Karpas-422 (cell line): ENCODE results near the gene FCER1G. TPM values are rescaled to one million over a fixed set of nuclear protein-coding genes. Genes with fewer than 3 reads are reported as not detected.
A peak's percentile ranks its signal among the peaks of the same experiment; 100 is the strongest.
"Not testable (repeated sequence)": the region's sequence is repeated elsewhere in the genome, so short reads cannot be mapped to it uniquely, and the experiment has no call there.

Experiments used
- DNase-seq: peaks from one replicate; pipeline ENCODE4 v3.0.0-alpha.2; 2015
- H2AFZ ChIP-seq: fragments of 200-600 bp; sonication (generic); 2 replicates; pipeline ENCODE4 v1.6.1; 2014; ENCODE audit warnings: antibody characterized with exemption, low read length, mixed read lengths
- H3K27ac ChIP-seq: fragments of 200-600 bp; sonication (generic); 2 replicates; pipeline ENCODE4 v1.5.1; 2014; ENCODE audit warnings: mild to moderate bottlenecking, low read length, moderate library complexity
- H3K27me3 ChIP-seq: fragments of 200-600 bp; sonication (generic); 2 replicates; pipeline ENCODE4 v1.6.1; 2014; ENCODE audit warnings: low read length, mixed read lengths
- H3K36me3 ChIP-seq: fragments of 200-600 bp; sonication (generic); 2 replicates; pipeline ENCODE4 v1.6.1; 2014; ENCODE audit warnings: low read length, mixed read lengths; ENCODE audit not compliant: insufficient read depth
- H3K4me1 ChIP-seq: fragments of 200-600 bp; sonication (generic); 2 replicates; pipeline ENCODE4 v1.6.1; 2014; ENCODE audit warnings: mild to moderate bottlenecking, low read length, mixed read lengths
- H3K4me2 ChIP-seq: fragments of 200-600 bp; sonication (generic); 2 replicates; pipeline ENCODE4 v1.6.1; 2014; ENCODE audit warnings: low read length, low read depth, mild to moderate bottlenecking; ENCODE audit not compliant: poor library complexity, severe bottlenecking
- H3K4me3 ChIP-seq: fragments of 200-600 bp; sonication (generic); 2 replicates; pipeline ENCODE4 v1.5.1; 2014; ENCODE audit warnings: mild to moderate bottlenecking, antibody characterized with exemption, low read length, mixed read lengths
- H3K79me2 ChIP-seq: fragments of 200-600 bp; sonication (generic); 2 replicates; pipeline ENCODE4 v1.6.1; 2014; ENCODE audit warnings: mild to moderate bottlenecking, low read length, mixed read lengths
- H3K9ac ChIP-seq: fragments of 200-600 bp; sonication (generic); 2 replicates; pipeline ENCODE4 v1.6.0; 2014; ENCODE audit warnings: low read length
- H3K9me2 ChIP-seq: fragments of 200-600 bp; sonication (generic), shearing (Covaris generic); replicated peaks from 2 replicates; pipeline ENCODE4 v1.6.0; 2014; ENCODE audit warnings: mild to moderate bottlenecking, low read length, moderate library complexity; ENCODE audit not compliant: insufficient read depth
- H3K9me3 ChIP-seq: fragments of 300-700, 200-600 bp; sonication (generic); 2 replicates; pipeline ENCODE4 v1.6.1; 2014; ENCODE audit warnings: low read length, mixed read lengths
- H4K20me1 ChIP-seq: fragments of 200-600 bp; sonication (generic); 2 replicates; pipeline ENCODE4 v1.6.1; 2014; ENCODE audit warnings: mild to moderate bottlenecking, antibody characterized with exemption, low read length, low read depth; ENCODE audit not compliant: insufficient read depth
- total RNA-seq: library from RNA; depleted of rRNA; stranded (reverse); fragments of >200 nt; shearing (Covaris generic); gene quantifications from 2 replicates; pipeline ENCODE4 v1.2.3, GENCODE V29; 2014; ENCODE audit warnings: low replicate concordance

The FCER1G gene
- total RNA-seq, 1 experiment from 2014 or later, result not detected

GRCh38 chr1:161255955-161256520 is 40.9 kb downstream of the FCER1G start:
- not testable (repeated sequence) for H2AFZ ChIP-seq, H4K20me1 ChIP-seq, H3K9me3 ChIP-seq, H3K27ac ChIP-seq, DNase-seq, H3K79me2 ChIP-seq, H3K36me3 ChIP-seq, H3K9me2 ChIP-seq, H3K4me2 ChIP-seq, H3K4me3 ChIP-seq, H3K27me3 ChIP-seq, H3K9ac ChIP-seq
- peaks cover 16% of the 10 kb centered on the region for H3K4me1 ChIP-seq

DNA sequence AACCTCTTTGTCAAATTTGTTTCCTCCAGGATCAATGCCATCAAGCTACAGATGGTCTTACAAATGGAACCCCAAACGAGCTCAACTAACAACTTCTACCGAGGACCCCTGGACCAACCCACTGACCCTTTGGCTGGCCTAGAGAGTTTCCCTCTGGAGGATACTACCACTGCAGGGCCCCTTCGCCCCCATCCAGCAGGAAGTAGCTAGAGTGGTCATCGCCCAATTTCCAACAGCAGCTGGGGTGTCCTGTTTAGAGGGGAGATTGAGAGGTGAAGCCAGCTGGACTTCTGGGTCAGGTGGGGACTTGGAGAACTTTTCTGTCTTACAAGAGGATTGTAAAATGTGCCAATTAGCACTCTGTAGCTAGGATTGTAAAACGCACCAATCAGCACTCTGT is 42.0 kb downstream of the FCER1G start:
- not testable (repeated sequence) for H3K4me2 ChIP-seq, H2AFZ ChIP-seq, H3K4me3 ChIP-seq, DNase-seq, H3K9me3 ChIP-seq, H3K79me2 ChIP-seq, H3K27ac ChIP-seq, H4K20me1 ChIP-seq, H3K9ac ChIP-seq, H3K36me3 ChIP-seq, H3K9me2 ChIP-seq, H3K27me3 ChIP-seq
- peaks cover 26% of the 10 kb centered on the region for H3K4me1 ChIP-seq

GRCh38 chr1:161258439-161259344 is 43.6 kb downstream of the FCER1G start, which contains the start of gene PCP4L1:
Gene PCP4L1 (plus strand): TSS chr1:161258745. CDS start chr1:161258975, 230 bp downstream.
- Histone ChIP-seq H3K4me3 (no peak within 1 kb of the TSS), H4K20me1 (no peaks in the 10 kb centered on the region), H3K9me3 (no peaks in the 10 kb centered on the region; the same call in 1 of the 2 replicates), H3K4me2 (no peak within 1 kb of the TSS), H3K9ac (no peak within 1 kb of the TSS), H3K27me3 (no peaks in the 10 kb centered on the region), H3K27ac (no peak within 1 kb of the TSS), H3K79me2 (no peaks in the 10 kb centered on the region), H3K4me1 (peaks cover 26% of the 10 kb centered on the region), H3K36me3 (no peaks in the 10 kb centered on the region), H3K9me2 (no peaks in the 10 kb centered on the region), H2AFZ (no peak within 1 kb of the TSS)
- no peak for DNase-seq

DNA sequence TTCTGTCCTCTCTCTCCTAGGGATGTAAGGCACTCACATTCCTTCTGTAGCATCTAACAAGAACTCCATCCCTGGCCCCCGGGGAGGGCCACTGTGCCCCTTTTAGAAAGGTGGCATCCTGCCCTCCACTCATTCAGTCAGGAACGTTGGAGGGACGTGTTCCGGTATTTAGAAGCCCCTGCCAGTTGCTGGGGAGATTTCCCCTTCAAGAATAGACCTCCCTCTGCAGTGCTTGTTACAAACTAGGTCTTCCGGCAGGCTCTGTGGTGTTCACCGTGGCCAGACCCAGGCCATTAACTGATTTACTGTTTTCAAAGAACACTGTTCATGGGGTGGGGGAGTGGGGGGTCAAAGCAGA is 44.2 kb downstream of the FCER1G start:
- no peaks in the 10 kb centered on the region for H4K20me1 ChIP-seq
- H3K9me2 ChIP-seq, result no peaks in the 10 kb centered on the region
- H3K9me3 ChIP-seq, result no peaks in the 10 kb centered on the region; the same call in 1 of the 2 replicates
- H3K27me3 ChIP-seq, result no peaks in the 10 kb centered on the region
- H3K27ac ChIP-seq, result no peak overlapping the region
- DNase-seq, result no peak
- no peak overlapping the region for H2AFZ ChIP-seq
- no peak overlapping the region for H3K4me3 ChIP-seq
- H3K9ac ChIP-seq, result no peak overlapping the region
- H3K4me2 ChIP-seq, result no peak overlapping the region
- H3K36me3 ChIP-seq, result no peaks in the 10 kb centered on the region
- H3K79me2 ChIP-seq, result no peaks in the 10 kb centered on the region
- H3K4me1 ChIP-seq, result peaks cover 26% of the 10 kb centered on the region

DNA sequence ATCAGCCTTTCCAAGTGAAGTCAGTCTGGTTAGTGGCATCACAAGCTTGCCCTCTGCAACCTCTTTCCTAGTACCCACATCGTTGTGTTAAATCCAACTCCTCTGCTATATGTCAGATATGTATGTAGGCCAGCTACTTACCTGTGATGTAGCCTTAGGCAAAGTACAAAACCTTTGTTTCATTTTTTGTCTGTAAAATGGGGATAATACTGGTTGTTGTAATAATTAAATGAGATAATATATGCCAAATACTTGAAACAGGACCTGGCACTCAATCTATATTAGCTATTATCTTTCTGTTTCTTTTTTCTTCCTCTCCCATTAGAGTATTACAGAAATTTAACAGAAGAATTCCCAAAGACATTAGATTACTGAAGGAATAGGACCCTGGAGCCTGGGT is 44.7 kb downstream of the FCER1G start:
- DNase-seq, result no peak
- Histone ChIP-seq H3K9ac (no peak overlapping the region; the same call in 1 of the 2 replicates), H3K9me2 (no peaks in the 10 kb centered on the region), H3K4me3 (no peak overlapping the region), H2AFZ (no peak overlapping the region), H3K27ac (no peak overlapping the region), H3K9me3 (no peaks in the 10 kb centered on the region; the same call in 1 of the 2 replicates), H3K4me1 (peaks cover 26% of the 10 kb centered on the region), H3K36me3 (no peaks in the 10 kb centered on the region), H4K20me1 (no peaks in the 10 kb centered on the region), H3K27me3 (no peaks in the 10 kb centered on the region), H3K4me2 (peak overlapping the region; percentile 60), H3K79me2 (no peaks in the 10 kb centered on the region)

DNA sequence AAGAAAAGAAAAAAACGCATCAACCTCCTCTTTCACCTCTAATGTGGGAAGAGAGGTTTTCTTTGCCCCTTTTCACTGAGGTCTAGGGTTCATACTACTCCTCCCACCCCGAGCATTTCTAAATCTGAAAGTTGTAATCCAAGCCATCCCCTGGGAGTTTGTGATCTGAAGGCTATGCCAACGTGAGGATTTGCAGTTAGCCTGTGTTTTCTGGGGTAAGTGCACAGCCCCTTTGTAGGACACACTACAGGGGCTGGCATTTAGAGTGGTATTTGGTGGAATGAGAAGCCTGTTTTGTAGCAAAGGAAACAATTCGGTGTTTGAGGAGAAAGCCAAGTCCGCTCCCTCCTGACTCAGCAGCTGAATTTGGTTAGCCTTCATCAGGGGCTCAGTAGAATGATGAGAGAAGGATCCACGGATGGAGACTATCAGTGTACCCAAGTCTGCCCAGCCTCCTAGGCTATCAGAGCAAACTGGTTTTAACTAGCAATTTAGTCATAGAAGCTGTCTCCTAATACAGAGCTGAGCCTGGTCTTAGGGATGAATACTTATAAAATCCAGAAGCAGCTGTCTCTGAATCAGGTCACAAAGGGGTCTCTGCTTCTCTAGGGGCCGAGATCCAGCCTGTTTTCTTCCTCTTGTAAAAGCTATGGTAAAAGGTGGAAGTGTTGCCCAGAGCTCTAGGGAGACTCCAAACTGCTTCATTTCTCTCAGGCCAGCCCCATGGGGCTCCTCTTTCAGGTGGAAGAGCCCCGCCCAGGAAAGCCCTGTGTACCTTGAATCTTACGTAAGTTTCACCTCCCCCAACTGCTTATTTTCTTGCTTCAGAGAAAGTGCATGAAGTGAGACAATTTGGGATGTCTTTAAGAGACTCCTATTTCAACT is 45.5 kb downstream of the FCER1G start:
- Histone ChIP-seq H4K20me1 (no peaks in the 10 kb centered on the region), H3K79me2 (no peaks in the 10 kb centered on the region), H3K4me1 (peaks cover 26% of the 10 kb centered on the region), H2AFZ (peak overlapping the region; percentile 12; the same call in 1 of the 2 replicates), H3K9me2 (no peaks in the 10 kb centered on the region), H3K27ac (no peak overlapping the region), H3K9me3 (no peaks in the 10 kb centered on the region; the same call in 1 of the 2 replicates), H3K9ac (peak overlapping the region; percentile 23), H3K4me3 (peak overlapping the region; percentile 52), H3K27me3 (no peaks in the 10 kb centered on the region), H3K4me2 (peak overlapping the region; percentile 60), H3K36me3 (no peaks in the 10 kb centered on the region)
- DNase-seq, result peak; percentile 66

- Histone ChIP-seq H3K4me3 (peak overlapping the region; percentile 52; the same call in 1 of the 2 replicates), H3K4me2 (peak overlapping the region; percentile 60), H3K79me2 (no peaks in the 10 kb centered on the region), H3K9me3 (no peaks in the 10 kb centered on the region; the same call in 1 of the 2 replicates), H3K9ac (0 out of 2 replicates have a peak overlapping the region, but pooled peaks have one; percentile 23), H3K4me1 (peaks cover 26% of the 10 kb centered on the region), H4K20me1 (no peaks in the 10 kb centered on the region), H3K27me3 (no peaks in the 10 kb centered on the region), H3K27ac (no peak overlapping the region), H3K9me2 (no peaks in the 10 kb centered on the region), H3K36me3 (no peaks in the 10 kb centered on the region), H2AFZ (0 out of 2 replicates have a peak overlapping the region, but pooled peaks have one; percentile 12)
- peak; percentile 66 for DNase-seq
These were observed 46.5 kb downstream of the FCER1G start for GRCh38 chr1:161261261-161262235.
